Thyroid gland (tissue), 4 donors: ENCODE data around the gene RAD51AP2.

Source experiments
- CTCF ChIP-seq, 6 experiments: fragments of 200-600 bp in 3 of 6; fragments of 450-650 bp in 3 of 6; sonication (generic) in 3 of 6; IDR thresholded peaks; one replicate each; pipeline ENCODE4 v1.5.1; 2016 to 2019; ENCODE audit warnings: antibody characterized with exemption in 6 of 6, mild to moderate bottlenecking in 2 of 6, inconsistent platforms in 1 of 6, moderate library complexity in 1 of 6
- POLR2A ChIP-seq, 2 donors: fragments of 450-650 bp; IDR thresholded peaks; one replicate each; pipeline ENCODE4 v1.6.1; 2017; ENCODE audit warnings: antibody characterized with exemption in 2 of 2, mild to moderate bottlenecking in 2 of 2, moderate library complexity in 1 of 2

GRCh38 chr2:17533546-17533945 lies 15.3 kb upstream of the RAD51AP2 start:
- TF ChIP-seq CTCF (IDR thresholded peaks at IDR 0.05) (no peak), POLR2A (IDR thresholded peaks at IDR 0.05) (no peak)
